Cardiac fibroblast (primary cell): ENCODE data around the gene GLI3.

Source experiments
- DNase-seq, 2 donors: peaks; one replicate each; pipeline versions ENCODE4 v3.0.0 to v3.0.0-alpha.2; 2010; ENCODE audit warnings: low read depth in 2 of 2
- H3K4me3 ChIP-seq, 2 donors: replicated peaks in 1 of 2; 1 replicate in 1 of 2; 2 replicates in 1 of 2; pipeline ENCODE4 v1.5.1; 2011; ENCODE audit warnings: low read depth in 2 of 2, low read length in 2 of 2, mild to moderate bottlenecking in 2 of 2, moderate library complexity in 1 of 2
- TF ChIP-seq, protein P1 (sequence below): IDR thresholded peaks from one replicate; pipeline ENCODE4 v1.5.1; 2011; ENCODE audit warnings: low read depth, mild to moderate bottlenecking, low read length, inconsistent platforms

Gene GLI3

DNA sequence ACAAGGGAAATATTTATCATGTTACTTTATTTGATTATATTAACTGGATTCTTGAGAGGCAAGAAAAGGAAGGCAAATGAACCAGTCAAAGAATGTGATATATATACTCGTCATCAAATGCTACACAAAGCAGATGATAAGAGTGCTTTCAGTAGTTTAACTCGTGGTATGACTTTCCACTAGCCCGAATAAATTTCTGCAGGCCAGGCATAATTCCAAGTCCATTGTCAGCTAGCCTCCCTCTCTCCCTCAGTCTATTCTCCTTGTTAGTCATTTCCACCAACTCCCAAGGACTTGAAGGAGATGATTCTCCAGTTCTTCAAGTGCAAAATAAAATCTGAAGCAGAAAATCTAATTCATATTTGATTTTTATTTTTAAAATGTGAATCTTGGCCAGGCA lies 190.5 kb downstream of the GLI3 start:
- H3K4me3 ChIP-seq = no peak overlapping the region
- TF ChIP-seq, protein P1, sequence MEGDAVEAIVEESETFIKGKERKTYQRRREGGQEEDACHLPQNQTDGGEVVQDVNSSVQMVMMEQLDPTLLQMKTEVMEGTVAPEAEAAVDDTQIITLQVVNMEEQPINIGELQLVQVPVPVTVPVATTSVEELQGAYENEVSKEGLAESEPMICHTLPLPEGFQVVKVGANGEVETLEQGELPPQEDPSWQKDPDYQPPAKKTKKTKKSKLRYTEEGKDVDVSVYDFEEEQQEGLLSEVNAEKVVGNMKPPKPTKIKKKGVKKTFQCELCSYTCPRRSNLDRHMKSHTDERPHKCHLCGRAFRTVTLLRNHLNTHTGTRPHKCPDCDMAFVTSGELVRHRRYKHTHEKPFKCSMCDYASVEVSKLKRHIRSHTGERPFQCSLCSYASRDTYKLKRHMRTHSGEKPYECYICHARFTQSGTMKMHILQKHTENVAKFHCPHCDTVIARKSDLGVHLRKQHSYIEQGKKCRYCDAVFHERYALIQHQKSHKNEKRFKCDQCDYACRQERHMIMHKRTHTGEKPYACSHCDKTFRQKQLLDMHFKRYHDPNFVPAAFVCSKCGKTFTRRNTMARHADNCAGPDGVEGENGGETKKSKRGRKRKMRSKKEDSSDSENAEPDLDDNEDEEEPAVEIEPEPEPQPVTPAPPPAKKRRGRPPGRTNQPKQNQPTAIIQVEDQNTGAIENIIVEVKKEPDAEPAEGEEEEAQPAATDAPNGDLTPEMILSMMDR = no peak
- peak; percentile 64 to 67 for DNase-seq

DNA sequence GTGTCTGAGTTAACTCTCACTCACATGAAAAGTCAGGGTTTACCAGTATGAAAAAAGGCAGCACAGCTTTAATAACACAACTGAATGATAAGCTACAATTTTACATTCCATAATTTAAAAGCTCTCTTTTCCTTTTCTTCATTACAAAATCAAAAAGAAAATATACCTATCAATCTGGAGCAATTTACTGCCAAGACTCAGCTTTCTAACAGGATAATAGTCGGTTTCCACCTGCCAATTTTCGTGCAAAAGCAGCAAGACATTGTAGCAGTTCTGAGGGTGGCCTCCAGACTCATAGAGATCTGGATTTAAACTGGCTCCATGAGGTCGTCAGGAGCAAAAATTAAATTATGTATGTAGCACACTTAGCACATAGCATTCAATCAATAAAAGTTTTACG lies 191.0 kb downstream of the GLI3 start:
- no peak overlapping the region for H3K4me3 ChIP-seq
- TF ChIP-seq, protein P1 = no peak
- DNase-seq = no peak

DNA sequence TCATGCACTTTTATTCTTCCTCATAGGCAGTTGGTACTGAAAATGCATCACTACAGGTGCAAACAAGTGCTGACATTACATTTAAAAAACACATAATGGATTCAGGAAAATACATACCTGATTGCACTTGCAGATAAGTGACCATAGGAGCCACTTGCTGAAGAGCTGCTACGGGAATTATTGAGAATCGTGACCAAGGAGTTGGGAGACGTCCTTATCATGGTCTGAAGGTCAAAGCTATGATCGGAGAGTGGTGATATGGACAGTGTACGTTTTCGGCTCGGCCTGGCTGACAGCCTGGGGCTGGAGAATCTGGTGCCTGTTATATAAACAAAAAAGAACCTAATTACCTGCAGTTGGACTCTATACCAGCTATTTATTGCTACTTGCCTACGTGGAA lies 197.1 kb downstream of the GLI3 start:
- H3K4me3 ChIP-seq = no peak overlapping the region
- TF ChIP-seq, protein P1 = no peak
- no peak for DNase-seq

DNA sequence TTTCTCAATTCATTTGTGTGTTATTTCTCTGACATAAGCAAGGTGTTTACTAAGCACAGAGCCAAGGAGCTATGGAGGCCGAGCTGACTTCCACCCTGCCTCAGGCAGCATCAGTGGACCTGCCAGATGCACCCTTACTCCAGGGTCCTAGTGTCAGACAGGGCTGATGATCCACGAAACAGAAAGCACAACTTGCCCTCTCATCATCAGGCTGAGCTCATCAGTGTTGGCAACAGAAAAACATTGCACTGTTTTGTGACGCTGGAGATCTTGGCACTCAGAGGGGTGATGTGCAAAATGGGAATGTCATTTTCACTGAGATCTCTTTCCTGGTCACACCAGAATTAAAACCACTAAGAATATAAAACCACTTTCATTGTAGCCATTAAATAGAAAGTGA lies 201.8 kb downstream of the GLI3 start:
- DNase-seq = peak; percentile 25 to 27
- TF ChIP-seq, protein P1 = no peak
- H3K4me3 ChIP-seq = no peak overlapping the region

DNA sequence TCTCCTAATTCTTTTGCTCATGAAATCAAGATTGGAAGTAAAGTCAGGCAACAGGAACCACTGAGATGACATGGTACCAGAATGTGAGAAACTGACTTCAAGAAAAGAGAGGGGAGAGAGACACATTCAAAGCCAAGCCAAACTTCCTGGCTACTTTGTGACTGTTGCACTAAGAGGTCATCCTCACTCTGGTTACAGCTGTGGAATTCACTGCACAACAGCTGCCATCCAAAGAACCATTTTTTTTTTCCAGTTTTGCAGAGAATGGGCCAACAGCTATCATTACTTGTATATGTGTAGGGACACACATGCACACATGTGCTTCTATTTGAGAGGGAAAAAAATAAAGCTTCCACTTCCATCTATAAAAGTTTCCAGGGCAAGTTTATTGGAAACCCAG lies 203.5 kb downstream of the GLI3 start:
- TF ChIP-seq, protein P1 = no peak
- H3K4me3 ChIP-seq = no peak overlapping the region
- DNase-seq = no peak

DNA sequence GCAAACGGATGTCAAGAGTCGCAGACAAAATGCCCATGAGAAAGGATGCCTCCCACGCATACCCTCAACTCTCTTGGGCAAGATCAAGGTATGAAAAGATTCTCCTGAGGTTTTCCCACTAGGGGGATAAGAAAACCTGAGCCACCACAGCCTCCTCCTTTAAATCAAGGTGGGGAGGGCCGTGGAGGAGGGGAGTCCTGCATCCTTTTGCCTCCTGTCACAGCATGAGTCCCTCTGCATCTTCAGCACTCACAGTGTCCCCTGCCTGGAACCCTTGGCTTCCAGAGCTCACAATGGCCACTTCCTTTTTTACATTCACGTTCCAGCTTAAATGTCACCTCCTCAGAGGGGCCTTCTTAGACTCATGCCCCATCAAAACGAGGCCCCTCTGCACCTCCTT lies 207.6 kb downstream of the GLI3 start:
- H3K4me3 ChIP-seq = no peak overlapping the region
- DNase-seq = no peak
- TF ChIP-seq, protein P1 = no peak

DNA sequence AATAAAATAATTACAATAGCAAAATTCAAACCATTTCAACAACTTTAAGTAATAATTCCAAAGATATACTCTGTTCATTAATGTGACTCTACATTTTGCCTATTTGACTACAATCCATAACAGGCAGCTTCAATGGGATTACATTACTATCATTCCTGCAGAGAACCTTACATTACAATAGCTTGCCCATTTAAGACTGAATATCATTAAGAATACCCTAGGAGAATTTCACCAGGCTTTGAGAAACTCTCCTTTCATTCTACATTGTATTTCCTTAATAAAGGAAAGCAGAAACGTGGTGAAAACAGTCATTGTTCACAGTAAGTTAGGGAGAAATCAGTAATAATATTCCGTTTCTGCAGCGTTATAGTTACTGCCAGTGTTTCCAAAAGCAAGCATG lies 209.5 kb downstream of the GLI3 start:
- no peak for DNase-seq
- TF ChIP-seq, protein P1 = no peak
- H3K4me3 ChIP-seq = no peak overlapping the region
